ENCODE data around the gene FGF7.

- TF ChIP-seq CTCF (IDR thresholded peaks at IDR 0.05) (no peak), POLR2A (IDR thresholded peaks at IDR 0.05) (no peak), POLR2AphosphoS5 (IDR thresholded peaks at IDR 0.05) (no peak)
These were observed 43.1 kb downstream of the FGF7 start for GRCh38 chr15:49466119-49466518.

Measured in breast epithelium (tissue), 3 donors.